Keratinocyte (primary cell): ENCODE results near the gene FANCF. TPM values are rescaled to one million over a fixed set of nuclear protein-coding genes. Genes with fewer than 3 reads are reported as not detected.
A peak's percentile ranks its signal among the peaks of the same experiment; 100 is the strongest.

Experiments used
- DNase-seq: peaks from one replicate; pipeline ENCODE4 v3.0.0-alpha.2; 2011; ENCODE audit warnings: low read depth, missing footprints, low spot score
- FAIRE-seq: peaks from 2 replicates; lab custom pipeline; 2011; peaks lifted over from hg19 to GRCh38; lab: Jason Lieb, UNC
- H2AFZ ChIP-seq: 2 replicates; pipeline ENCODE4 v1.6.0; 2012; ENCODE audit warnings: low read length, control low read depth, inconsistent platforms; ENCODE audit not compliant: control insufficient read depth
- H3K27ac ChIP-seq: 2 replicates; pipeline ENCODE4 v1.5.1; 2011; ENCODE audit warnings: low read length; ENCODE audit not compliant: control insufficient read depth, insufficient read depth
- H3K27me3 ChIP-seq: 3 replicates; pipeline ENCODE4 v1.6.0; 2011; ENCODE audit warnings: low read length; ENCODE audit not compliant: control insufficient read depth, insufficient read depth; ENCODE audit errors: extremely low read depth
- H3K36me3 ChIP-seq, 2 experiments: 2 replicates in 1 of 2; 3 replicates in 1 of 2; pipeline ENCODE4 v1.5.1; 2011; ENCODE audit warnings: low read length in 2 of 2, mild to moderate bottlenecking in 1 of 2; ENCODE audit not compliant: control insufficient read depth in 2 of 2, insufficient read depth in 2 of 2; ENCODE audit errors: extremely low read depth in 1 of 2
- H3K4me1 ChIP-seq: 3 replicates; pipeline ENCODE4 v1.5.1; 2011; ENCODE audit warnings: low read length; ENCODE audit not compliant: control insufficient read depth, insufficient read depth; ENCODE audit errors: extremely low read depth
- H3K4me2 ChIP-seq: 3 replicates; pipeline ENCODE4 v1.6.0; 2011; ENCODE audit warnings: low read depth, low read length; ENCODE audit not compliant: control insufficient read depth, insufficient read depth; ENCODE audit errors: extremely low read depth
- H3K4me3 ChIP-seq, 3 experiments: fragments of 200-600 bp in 1 of 3; sonication (generic) in 1 of 3; 2 replicates in 2 of 3; 3 replicates in 1 of 3; pipeline ENCODE4 v1.5.1; 2011 to 2016; ENCODE audit warnings: low read length in 3 of 3, mild to moderate bottlenecking in 3 of 3, control low read depth in 2 of 3, inconsistent platforms in 1 of 3, low read depth in 1 of 3, mixed read lengths in 1 of 3, mixed run types in 1 of 3, moderate library complexity in 1 of 3; ENCODE audit not compliant: control insufficient read depth in 2 of 3, insufficient read depth in 2 of 3; ENCODE audit errors: extremely low read depth in 1 of 3
- H3K79me2 ChIP-seq: 2 replicates; pipeline ENCODE4 v1.6.0; 2012; ENCODE audit warnings: low read length; ENCODE audit not compliant: control insufficient read depth, insufficient read depth
- H3K9ac ChIP-seq: 3 replicates; pipeline ENCODE4 v1.6.0; 2011; ENCODE audit warnings: low read length; ENCODE audit not compliant: control insufficient read depth, insufficient read depth; ENCODE audit errors: extremely low read depth
- H3K9me1 ChIP-seq: 3 replicates; pipeline ENCODE4 v1.6.0; 2011; ENCODE audit warnings: low read length; ENCODE audit not compliant: control insufficient read depth, insufficient read depth; ENCODE audit errors: extremely low read depth
- H3K9me3 ChIP-seq: 2 replicates; pipeline ENCODE4 v1.5.1; 2012; ENCODE audit warnings: low read depth, low read length; ENCODE audit not compliant: control insufficient read depth
- H4K20me1 ChIP-seq: 3 replicates; pipeline ENCODE4 v1.6.0; 2011; ENCODE audit warnings: low read length; ENCODE audit not compliant: control insufficient read depth, insufficient read depth; ENCODE audit errors: extremely low read depth
- CTCF ChIP-seq, 3 experiments: IDR thresholded peaks in 1 of 3; conservative IDR thresholded peaks in 1 of 3; optimal IDR thresholded peaks in 1 of 3; 2 replicates in 2 of 3; 3 replicates in 1 of 3; pipeline versions ENCODE3 to v1.5.1; 2011; ENCODE audit warnings: low read length in 3 of 3, mild to moderate bottlenecking in 3 of 3, moderate library complexity in 2 of 3, control low read depth in 1 of 3, inconsistent platforms in 1 of 3; ENCODE audit not compliant: insufficient read depth in 2 of 3; ENCODE audit errors: extremely low read depth in 1 of 3
- EZH2 ChIP-seq: IDR thresholded peaks from one replicate; pipeline ENCODE4 v1.6.1; 2012; ENCODE audit warnings: inconsistent platforms, mild to moderate bottlenecking, low read length, moderate library complexity
- dilution Hi-C: fragments of 300-500 bp; cut with MboI; formaldehyde crosslinking; loops from one replicate; pipeline ENCODE4 v1.7.0; 2020; ENCODE audit warnings: low sequenced_read_pairs; ENCODE audit not compliant: extremely low pct_ligation_motif_present
- polyA plus RNA-seq, 5 experiments: library from polyadenylated mRNA; depleted of rRNA in 3 of 5; stranded (reverse) in 3 of 5; stranded (forward) in 1 of 5; unstranded in 1 of 5; fragments of >200 nt; gene quantifications; 1 replicate in 1 of 5; 2 replicates in 3 of 5; 3 replicates in 1 of 5; pipeline versions ENCODE4 v1.2.1 to v1.2.3, GENCODE V29; 2011 to 2012; ENCODE audit warnings: missing spikeins in 2 of 5, low read depth in 1 of 5, low replicate concordance in 1 of 5

Gene FANCF
- polyA plus RNA-seq, 1 donor (not counting 4 experiments of a cell fraction or from before 2014, with no cell fraction given), result 5.2 TPM

GRCh38 chr11:22627421-22627820 is 1.8 kb upstream of the FANCF start:
- Histone ChIP-seq H2AFZ (no peak overlapping the region), H3K9me1 (no peaks in the 10 kb centered on the region), H3K27ac (no peak overlapping the region), H3K9me3 (no peaks in the 10 kb centered on the region), H3K4me3 (no peak overlapping the region), H3K4me2 (no peak overlapping the region), H3K9ac (no peak overlapping the region), H3K27me3 (no peaks in the 10 kb centered on the region), H4K20me1 (no peaks in the 10 kb centered on the region), H3K4me1 (peaks cover 8% of the 10 kb centered on the region), H3K79me2 (peaks cover 17% of the 10 kb centered on the region), H3K36me3 (no peaks in the 10 kb centered on the region)
- DNase-seq (no peak), FAIRE-seq (no peak)
- dilution Hi-C loops, result no loop called here
- TF ChIP-seq CTCF (optimal IDR thresholded peaks at IDR 0.05 in 1 of 3, IDR thresholded peaks at IDR 0.05 in 1 of 3, conservative IDR thresholded peaks at IDR 0.05 in 1 of 3; ENCODE audit: extremely low read depth in 1 of 3, insufficient read depth in 2 of 3, low read length in 3 of 3) (no peak), EZH2 (no peak)

GRCh38 chr11:22626573-22627239 is 1.1 kb upstream of the FANCF start:
- peaks cover 8% of the 10 kb centered on the region for H3K4me1 ChIP-seq
- H3K36me3 ChIP-seq, result no peaks in the 10 kb centered on the region
- H3K27ac ChIP-seq, result no peak overlapping the region
- dilution Hi-C loops, result no loop called here
- no peaks in the 10 kb centered on the region for H3K27me3 ChIP-seq
- no peak for FAIRE-seq
- H3K4me2 ChIP-seq, result peak overlapping the region; percentile 91
- H2AFZ ChIP-seq, result no peak overlapping the region
- H3K9ac ChIP-seq, result no peak overlapping the region
- no peaks in the 10 kb centered on the region for H3K9me1 ChIP-seq
- DNase-seq, result no peak
- no peaks in the 10 kb centered on the region for H4K20me1 ChIP-seq
- TF ChIP-seq EZH2 (no peak), CTCF (optimal IDR thresholded peaks at IDR 0.05 in 1 of 3, IDR thresholded peaks at IDR 0.05 in 1 of 3, conservative IDR thresholded peaks at IDR 0.05 in 1 of 3; ENCODE audit: extremely low read depth in 1 of 3, insufficient read depth in 2 of 3, low read length in 3 of 3) (no peak)
- H3K79me2 ChIP-seq, result peaks cover 17% of the 10 kb centered on the region
- H3K9me3 ChIP-seq, result no peaks in the 10 kb centered on the region
- H3K4me3 ChIP-seq, result peak overlapping the region in 1 of 3 experiments; percentile 76
